HepG2 (cell line): ENCODE data around the gene EHD4. TPM values are rescaled to one million over a fixed set of nuclear protein-coding genes. Genes with fewer than 3 reads are reported as not detected.

Experiments used
- ATAC-seq: fragments of 200-7000 bp; cut with Tn5 transposase; 3 replicates; pipeline ENCODE4 v1.9.1; 2020; ENCODE audit warnings: mild to moderate bottlenecking, moderate library complexity
- BruUV-seq: library from RNA; stranded (reverse); fragments of 400-500 nt; replicated peaks from 2 replicates; lab custom pipeline; 2021; lab: Mats Ljungman, UMichigan
- CTCF ChIA-PET: fragments of 300-600 bp; formaldehyde crosslinking; extraction: SDS; loops from one replicate; lab custom pipeline; 2021; ENCODE audit warnings: low total read pairs, inconsistent platforms, low intra/inter-chr PET ratio; lab: Yijun Ruan, JAX
- POLR2A ChIA-PET: fragments of 350-600 bp; sonication (Branson Sonifier 250); formaldehyde crosslinking; loops from one replicate; lab custom pipeline; 2020; ENCODE audit warnings: antibody characterized with exemption, inconsistent platforms; lab: Yijun Ruan, JAX
- DNase-seq: peaks from one replicate; pipeline ENCODE4 v3.0.0-alpha.2; 2015; ENCODE audit warnings: low spot score
- FAIRE-seq: peaks from 3 replicates; lab custom pipeline; 2011; peaks lifted over from hg19 to GRCh38; lab: Jason Lieb, UNC
- H2AFZ ChIP-seq: one replicate; pipeline ENCODE4 v1.6.1; 2011; ENCODE audit warnings: low read length, inconsistent platforms
- H3K27ac ChIP-seq: fragments of 300-600 bp; 3 replicates; pipeline ENCODE4 v1.8.0; 2011; ENCODE audit warnings: mixed run types, mild to moderate bottlenecking, mixed read lengths, low read length, inconsistent platforms; ENCODE audit not compliant: insufficient read depth; ENCODE audit errors: extremely low read length
- H3K27me3 ChIP-seq, 2 experiments: fragments of 200-600 bp in 1 of 2; 2 replicates in 1 of 2; 3 replicates in 1 of 2; pipeline versions ENCODE4 v1.6.0 to v1.8.0; 2011; ENCODE audit warnings: low read length in 2 of 2, mild to moderate bottlenecking in 2 of 2, moderate library complexity in 2 of 2, inconsistent platforms in 1 of 2; ENCODE audit not compliant: insufficient read depth in 2 of 2, control insufficient read depth in 1 of 2
- H3K36me3 ChIP-seq, 2 experiments: fragments of 200-600 bp in 1 of 2; replicated peaks in 1 of 2; 2 replicates in 1 of 2; 3 replicates in 1 of 2; pipeline versions ENCODE4 v1.5.1 to v1.8.0; 2011; ENCODE audit warnings: low read length in 2 of 2, inconsistent platforms in 1 of 2; ENCODE audit not compliant: insufficient read depth in 2 of 2, control insufficient read depth in 1 of 2
- H3K4me1 ChIP-seq: 2 replicates; pipeline ENCODE4 v1.5.1; 2012; ENCODE audit warnings: low read length, inconsistent platforms; ENCODE audit not compliant: insufficient read depth
- H3K4me2 ChIP-seq: 2 replicates; pipeline ENCODE4 v1.6.0; 2011; ENCODE audit warnings: low read depth, low read length, inconsistent platforms
- H3K4me3 ChIP-seq, 3 experiments: fragments of 200-600 bp in 1 of 3; sonication (generic), shearing (Covaris generic) in 1 of 3; replicated peaks in 1 of 3; 2 replicates each; pipeline ENCODE4 v1.5.1; 2011 to 2016; ENCODE audit warnings: low read length in 3 of 3, inconsistent platforms in 2 of 3, low read depth in 2 of 3, mild to moderate bottlenecking in 2 of 3, control low read depth in 1 of 3, mixed read lengths in 1 of 3; ENCODE audit not compliant: insufficient read depth in 1 of 3
- H3K79me2 ChIP-seq: one replicate; pipeline ENCODE4 v1.6.1; 2011; ENCODE audit warnings: low read length, inconsistent platforms; ENCODE audit not compliant: insufficient read depth
- H3K9ac ChIP-seq: 2 replicates; pipeline ENCODE4 v1.6.0; 2011; ENCODE audit warnings: mild to moderate bottlenecking, low read depth, low read length, inconsistent platforms; ENCODE audit not compliant: insufficient read depth
- H3K9me3 ChIP-seq: 2 replicates; pipeline ENCODE4 v1.5.1; 2012; ENCODE audit warnings: mild to moderate bottlenecking, low read length
- H4K20me1 ChIP-seq: 2 replicates; pipeline ENCODE4 v1.6.0; 2011; ENCODE audit warnings: inconsistent platforms, mild to moderate bottlenecking, low read length, moderate library complexity; ENCODE audit not compliant: insufficient read depth
- GATA4 ChIP-seq: sonication (generic); IDR thresholded peaks from 2 replicates; pipeline ENCODE4 v1.6.1; 2016; ENCODE audit warnings: antibody characterized with exemption, low read depth, borderline replicate concordance
- HDAC1 ChIP-seq: sonication (generic); formaldehyde crosslinking; IDR thresholded peaks from 2 replicates; pipeline ENCODE4 v1.5.1; 2020; ENCODE audit warnings: mild to moderate bottlenecking, missing genetic modification reagents
- KDM2A ChIP-seq: sonication (generic); formaldehyde crosslinking; IDR thresholded peaks from 2 replicates; pipeline ENCODE4 v1.4.0; 2020; ENCODE audit warnings: low read depth, missing genetic modification reagents, borderline replicate concordance
- PCBP1 ChIP-seq: fragments of 200-400 bp; formaldehyde crosslinking; IDR thresholded peaks from 2 replicates; pipeline ENCODE4 v1.6.1; 2017; ENCODE audit warnings: mild to moderate bottlenecking, low read depth, low read length, borderline replicate concordance
- REL ChIP-seq: sonication (generic); formaldehyde crosslinking; conservative IDR thresholded peaks from 2 replicates; pipeline ENCODE4 v1.8.0; 2022; ENCODE audit warnings: mild to moderate bottlenecking, missing genetic modification reagents, moderate library complexity
- ZMYM4 ChIP-seq: sonication (generic); formaldehyde crosslinking; IDR thresholded peaks from 2 replicates; pipeline ENCODE4 v1.8.1; 2023; ENCODE audit warnings: mild to moderate bottlenecking, missing genetic modification reagents
- ZNF264 ChIP-seq: sonication (generic); formaldehyde crosslinking; IDR thresholded peaks from 2 replicates; pipeline ENCODE4 v1.4.0; 2020; ENCODE audit warnings: missing genetic modification reagents
- ZNF607 ChIP-seq: sonication (generic); formaldehyde crosslinking; IDR thresholded peaks from 2 replicates; pipeline ENCODE4 v1.5.1; 2020; ENCODE audit warnings: missing genetic modification reagents, mild to moderate bottlenecking, borderline replicate concordance
- ZNF781 ChIP-seq: sonication (generic); formaldehyde crosslinking; IDR thresholded peaks from 2 replicates; pipeline ENCODE4 v1.5.1; 2020; ENCODE audit warnings: borderline replicate concordance, mild to moderate bottlenecking, missing genetic modification reagents; ENCODE audit errors: not compliant biosample characterization
- ZNF800 ChIP-seq: sonication (generic); formaldehyde crosslinking; IDR thresholded peaks from 2 replicates; pipeline ENCODE4 v1.4.0; 2020; ENCODE audit warnings: missing genetic modification reagents
- ZSCAN25 ChIP-seq: sonication (generic); formaldehyde crosslinking; IDR thresholded peaks from 2 replicates; pipeline ENCODE4 v1.8.0; 2022; ENCODE audit warnings: mild to moderate bottlenecking, missing genetic modification reagents
- WGBS: methylation state at CpG from one replicate; pipeline ENCODE4 v1.1.6; 2017; ENCODE audit warnings: low lambda C conversion rate; 5-methylcytosine and 5-hydroxymethylcytosine counted together
- in situ Hi-C: cut with HindIII; loops from 2 replicates; pipeline ENCODE4 v1.10.0; 2017; ENCODE audit warnings: low pct_unique_long_range_greater_than_20kb; ENCODE audit not compliant: extremely low pct_ligation_motif_present
- intact Hi-C: fragments of 100-400 bp; cut with micrococcal nuclease; formaldehyde crosslinking; loops from one replicate; pipeline ENCODE4 v1.10.0; 2022; ENCODE audit not compliant: unreplicated experiment
- polyA plus RNA-seq, 8 experiments: library from polyadenylated mRNA; depleted of rRNA in 3 of 8; stranded (reverse) in 7 of 8; unstranded in 1 of 8; fragments of >200 nt; fragmentation: Illumina TruSeq in 4 of 8; extraction: Trizol in 4 of 8; gene quantifications; 2 replicates each; pipeline versions ENCODE4 v1.2.1 to v1.2.3, GENCODE V29; 2011 to 2016; ENCODE audit warnings: low read depth in 4 of 8, missing spikeins in 1 of 8, mixed read lengths in 1 of 8; ENCODE audit not compliant: insufficient read depth in 1 of 8
- total RNA-seq, 5 experiments: library from RNA; depleted of rRNA; stranded (reverse); fragments of >200 nt; fragmentation: Illumina TruSeq; extraction: Trizol; gene quantifications; 2 replicates each; pipeline ENCODE4 v1.2.3, GENCODE V29; 2016; ENCODE audit warnings: low read depth in 1 of 5
- TF ChIP-seq, protein P1 (sequence below): sonication (generic); IDR thresholded peaks from 2 replicates; pipeline ENCODE4 v1.6.1; 2016; ENCODE audit warnings: low read depth, borderline replicate concordance

Gene EHD4
- total and polyA plus RNA-seq, 2 of the 13 experiments (the other 11 are each of a cell fraction or from before 2014, with no cell fraction given), result 3.1 to 4.8 TPM

DNA sequence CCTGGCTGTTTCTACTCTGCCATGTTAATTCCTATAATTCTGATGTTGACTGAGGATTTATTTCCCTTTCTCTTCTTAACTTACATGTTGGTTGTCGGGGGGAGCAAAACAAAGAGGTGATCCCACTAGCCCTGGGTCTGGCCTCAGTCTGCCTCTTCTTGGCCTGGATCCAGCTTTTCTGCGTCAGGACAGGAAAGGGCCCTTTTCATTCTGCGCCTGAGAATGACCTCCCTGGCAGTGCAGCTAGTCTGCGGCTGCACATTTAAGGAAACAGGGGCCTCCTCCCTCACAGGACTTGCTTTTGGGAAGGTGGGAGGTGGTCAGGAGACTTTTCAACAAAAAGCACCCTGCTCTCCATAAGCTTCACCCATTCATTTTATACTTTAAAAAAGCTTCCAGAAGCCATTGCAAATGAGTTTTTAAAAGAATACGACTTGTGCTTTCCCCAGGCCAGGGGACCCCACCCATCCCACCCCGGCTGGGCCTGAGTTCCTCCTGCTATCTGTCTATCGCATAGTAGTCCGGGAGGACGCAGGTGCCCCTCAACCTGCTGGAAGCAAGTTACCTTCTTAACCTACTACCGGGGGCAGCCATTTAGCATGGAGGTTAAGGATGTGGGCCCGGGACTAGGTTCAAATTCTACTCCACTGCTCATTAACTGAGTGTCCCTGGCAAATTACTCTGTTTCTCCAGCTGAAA is 21.3 kb upstream of the EHD4 start:
- DNase-seq (no peak), ATAC-seq (no peak), FAIRE-seq (no peak)
- no peak overlapping the region for H2AFZ ChIP-seq
- POLR2A ChIA-PET, result no interaction called here
- in situ Hi-C loops (no loop called here), intact Hi-C loops (no loop called here)
- no peak overlapping the region for H3K27ac ChIP-seq
- TF ChIP-seq ZNF607 (CRISPR knock-in tag) (no peak), PCBP1 (no peak), ZNF800 (CRISPR knock-in tag) (no peak), ZNF264 (CRISPR knock-in tag) (no peak), REL (CRISPR knock-in tag) (no peak), ZSCAN25 (CRISPR knock-in tag) (no peak), GATA4 (no peak), ZMYM4 (CRISPR knock-in tag) (no peak), ZNF781 (CRISPR knock-in tag) (no peak), KDM2A (CRISPR knock-in tag) (no peak), HDAC1 (CRISPR knock-in tag) (no peak)
- TF ChIP-seq, protein P1, sequence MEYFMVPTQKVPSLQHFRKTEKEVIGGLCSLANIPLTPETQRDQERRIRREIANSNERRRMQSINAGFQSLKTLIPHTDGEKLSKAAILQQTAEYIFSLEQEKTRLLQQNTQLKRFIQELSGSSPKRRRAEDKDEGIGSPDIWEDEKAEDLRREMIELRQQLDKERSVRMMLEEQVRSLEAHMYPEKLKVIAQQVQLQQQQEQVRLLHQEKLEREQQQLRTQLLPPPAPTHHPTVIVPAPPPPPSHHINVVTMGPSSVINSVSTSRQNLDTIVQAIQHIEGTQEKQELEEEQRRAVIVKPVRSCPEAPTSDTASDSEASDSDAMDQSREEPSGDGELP, result no peak
- CTCF ChIA-PET, result no interaction called here
- H3K36me3 ChIP-seq, result no peaks in the 10 kb centered on the region
- WGBS, result 53% methylated on average over 10 of the region's 11 CpGs
- H3K4me2 ChIP-seq, result no peak overlapping the region
- no peaks in the 10 kb centered on the region for H3K9me3 ChIP-seq
- H3K4me3 ChIP-seq, result no peak overlapping the region
- peaks cover 7 to 46% of the 10 kb centered on the region in 2 experiments; a peak in 3 of 5 replicates for H3K27me3 ChIP-seq
- H4K20me1 ChIP-seq, result no peaks in the 10 kb centered on the region
- H3K4me1 ChIP-seq, result peaks cover 17% of the 10 kb centered on the region
- H3K79me2 ChIP-seq, result no peaks in the 10 kb centered on the region
- no peak overlapping the region for H3K9ac ChIP-seq
- BruUV-seq, result no TSS peak
